ENCODE measurements around the gene HAX1.

HAX1 gene

DNA sequence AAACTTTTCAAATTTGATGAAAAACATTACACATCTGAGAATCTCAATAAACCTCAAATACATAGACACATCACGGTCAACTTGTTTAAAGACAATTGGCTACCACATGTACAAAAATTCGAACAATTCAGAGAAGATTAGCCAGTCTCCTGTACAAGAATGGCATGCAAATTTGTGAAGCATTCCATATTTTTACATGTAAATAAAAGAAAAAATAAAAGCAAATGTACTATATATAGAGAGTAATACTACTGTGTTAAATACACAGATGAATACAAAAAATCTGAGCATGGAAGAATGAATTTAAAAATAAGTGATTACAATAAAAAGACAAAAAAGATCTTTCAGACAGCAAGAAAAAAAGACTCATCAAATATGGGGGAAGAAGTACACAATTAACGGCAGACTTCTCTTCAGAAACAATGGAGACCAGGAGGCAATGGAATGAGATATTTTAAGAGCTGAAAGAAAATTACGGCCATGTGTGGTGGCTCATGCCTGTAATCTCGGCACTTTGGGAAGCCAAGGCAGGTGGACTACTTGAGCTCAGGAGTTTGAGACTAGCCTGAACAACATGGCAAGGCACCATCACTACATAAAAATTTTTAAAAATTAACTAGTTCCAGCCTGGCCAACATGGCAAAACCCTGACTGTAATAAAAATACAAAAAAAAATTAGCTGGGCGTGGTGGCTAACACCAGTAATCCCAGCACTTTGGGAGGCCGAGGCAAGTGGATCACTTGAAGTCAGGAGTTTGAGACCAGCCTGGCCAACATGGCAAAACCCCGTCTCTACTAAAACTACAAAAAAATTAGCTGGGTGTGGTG is 23.2 kb downstream of the HAX1 start (continued):
- TF ChIP-seq, protein P1, sequence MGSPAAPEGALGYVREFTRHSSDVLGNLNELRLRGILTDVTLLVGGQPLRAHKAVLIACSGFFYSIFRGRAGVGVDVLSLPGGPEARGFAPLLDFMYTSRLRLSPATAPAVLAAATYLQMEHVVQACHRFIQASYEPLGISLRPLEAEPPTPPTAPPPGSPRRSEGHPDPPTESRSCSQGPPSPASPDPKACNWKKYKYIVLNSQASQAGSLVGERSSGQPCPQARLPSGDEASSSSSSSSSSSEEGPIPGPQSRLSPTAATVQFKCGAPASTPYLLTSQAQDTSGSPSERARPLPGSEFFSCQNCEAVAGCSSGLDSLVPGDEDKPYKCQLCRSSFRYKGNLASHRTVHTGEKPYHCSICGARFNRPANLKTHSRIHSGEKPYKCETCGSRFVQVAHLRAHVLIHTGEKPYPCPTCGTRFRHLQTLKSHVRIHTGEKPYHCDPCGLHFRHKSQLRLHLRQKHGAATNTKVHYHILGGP (tag by site-specific recombination; IDR thresholded peaks at IDR 0.05), result no peak
- TF ChIP-seq, protein P2, sequence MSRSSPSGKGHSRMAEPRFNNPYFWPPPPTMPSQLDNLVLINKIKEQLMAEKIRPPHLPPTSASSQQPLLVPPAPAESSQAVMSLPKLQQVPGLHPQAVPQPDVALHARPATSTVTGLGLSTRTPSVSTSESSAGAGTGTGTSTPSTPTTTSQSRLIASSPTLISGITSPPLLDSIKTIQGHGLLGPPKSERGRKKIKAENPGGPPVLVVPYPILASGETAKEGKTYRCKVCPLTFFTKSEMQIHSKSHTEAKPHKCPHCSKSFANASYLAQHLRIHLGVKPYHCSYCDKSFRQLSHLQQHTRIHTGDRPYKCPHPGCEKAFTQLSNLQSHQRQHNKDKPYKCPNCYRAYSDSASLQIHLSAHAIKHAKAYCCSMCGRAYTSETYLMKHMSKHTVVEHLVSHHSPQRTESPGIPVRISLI (tag by site-specific recombination; IDR thresholded peaks at IDR 0.05), result peak; percentile 85
- TF ChIP-seq ZSCAN16 (tag by site-specific recombination; IDR thresholded peaks at IDR 0.05), result no peak
- peak; percentile 85 for TF ChIP-seq ZNF529 (tag by site-specific recombination; IDR thresholded peaks at IDR 0.05; ENCODE audit: insufficient replicate concordance)
- no peak for TF ChIP-seq ZBTB8A (tag by site-specific recombination; IDR thresholded peaks at IDR 0.05)
- 0 out of 2 replicates have a peak, but pooled peaks have one; percentile 69 for TF ChIP-seq ZNF324 (tag by site-specific recombination; IDR thresholded peaks at IDR 0.05)
- no peak for TF ChIP-seq ZNF560 (tag by site-specific recombination; IDR thresholded peaks at IDR 0.05; ENCODE audit: borderline replicate concordance)
- TF ChIP-seq ZNF629 (tag by site-specific recombination; IDR thresholded peaks at IDR 0.05), result 0 out of 2 replicates have a peak, but pooled peaks have one; percentile 34
- 0 out of 2 replicates have a peak, but pooled peaks have one; percentile 40 for TF ChIP-seq SP7 (tag by site-specific recombination; IDR thresholded peaks at IDR 0.05)
- 0 out of 2 replicates have a peak, but pooled peaks have one; percentile 16 for TF ChIP-seq ZNF623 (tag by site-specific recombination; IDR thresholded peaks at IDR 0.05)
- TF ChIP-seq, protein P3, sequence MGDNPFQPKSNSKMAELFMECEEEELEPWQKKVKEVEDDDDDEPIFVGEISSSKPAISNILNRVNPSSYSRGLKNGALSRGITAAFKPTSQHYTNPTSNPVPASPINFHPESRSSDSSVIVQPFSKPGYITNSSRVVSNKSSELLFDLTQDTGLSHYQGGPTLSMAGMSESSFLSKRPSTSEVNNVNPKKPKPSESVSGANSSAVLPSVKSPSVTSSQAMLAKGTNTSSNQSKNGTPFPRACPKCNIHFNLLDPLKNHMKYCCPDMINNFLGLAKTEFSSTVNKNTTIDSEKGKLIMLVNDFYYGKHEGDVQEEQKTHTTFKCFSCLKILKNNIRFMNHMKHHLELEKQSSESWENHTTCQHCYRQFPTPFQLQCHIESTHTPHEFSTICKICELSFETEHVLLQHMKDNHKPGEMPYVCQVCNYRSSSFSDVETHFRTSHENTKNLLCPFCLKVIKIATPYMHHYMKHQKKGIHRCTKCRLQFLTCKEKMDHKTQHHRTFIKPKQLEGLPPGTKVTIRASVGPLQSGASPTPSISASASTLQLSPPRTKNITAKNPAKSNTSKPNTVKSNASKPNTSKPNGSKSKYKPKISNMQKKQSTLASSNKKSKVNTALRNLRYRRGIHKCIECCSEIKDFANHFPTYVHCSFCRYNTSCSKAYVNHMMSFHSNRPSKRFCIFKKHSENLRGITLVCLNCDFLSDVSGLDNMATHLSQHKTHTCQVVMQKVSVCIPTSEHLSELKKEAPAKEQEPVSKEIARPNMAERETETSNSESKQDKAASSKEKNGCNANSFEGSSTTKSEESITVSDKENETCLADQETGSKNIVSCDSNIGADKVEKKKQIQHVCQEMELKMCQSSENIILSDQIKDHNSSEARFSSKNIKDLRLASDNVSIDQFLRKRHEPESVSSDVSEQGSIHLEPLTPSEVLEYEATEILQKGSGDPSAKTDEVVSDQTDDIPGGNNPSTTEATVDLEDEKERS (tag by site-specific recombination; IDR thresholded peaks at IDR 0.05), result peak; percentile 99
- peak; percentile 63; the same call in 1 of the 2 replicates for TF ChIP-seq ZNF248 (tag by site-specific recombination; IDR thresholded peaks at IDR 0.05)
- no peak for TF ChIP-seq ZNF707 (tag by site-specific recombination; IDR thresholded peaks at IDR 0.05)
- TF ChIP-seq ZNF664 (tag by site-specific recombination; IDR thresholded peaks at IDR 0.05), result no peak
- TF ChIP-seq, protein P4, sequence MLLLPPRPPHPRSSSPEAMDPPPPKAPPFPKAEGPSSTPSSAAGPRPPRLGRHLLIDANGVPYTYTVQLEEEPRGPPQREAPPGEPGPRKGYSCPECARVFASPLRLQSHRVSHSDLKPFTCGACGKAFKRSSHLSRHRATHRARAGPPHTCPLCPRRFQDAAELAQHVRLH (tag by site-specific recombination; IDR thresholded peaks at IDR 0.05), result 0 out of 2 replicates have a peak, but pooled peaks have one; percentile 43
- 0 out of 2 replicates have a peak, but pooled peaks have one; percentile 3 for TF ChIP-seq ZNF654 (tag by site-specific recombination; IDR thresholded peaks at IDR 0.05; ENCODE audit: low read depth)
- TF ChIP-seq GLI2 (tag by site-specific recombination; IDR thresholded peaks at IDR 0.05; ENCODE audit: borderline replicate concordance, low read depth), result no peak
- no peak for TF ChIP-seq ZIC2 (tag by site-specific recombination; IDR thresholded peaks at IDR 0.05)
- peak; percentile 33; the same call in 1 of the 2 replicates for TF ChIP-seq KLF8 (tag by site-specific recombination; IDR thresholded peaks at IDR 0.05)
- peak; percentile 60 for TF ChIP-seq ZNF510 (tag by site-specific recombination; IDR thresholded peaks at IDR 0.05; ENCODE audit: insufficient replicate concordance)
- no peak for TF ChIP-seq ZNF335 (tag by site-specific recombination; conservative IDR thresholded peaks at IDR 0.05)
- TF ChIP-seq, protein P5, sequence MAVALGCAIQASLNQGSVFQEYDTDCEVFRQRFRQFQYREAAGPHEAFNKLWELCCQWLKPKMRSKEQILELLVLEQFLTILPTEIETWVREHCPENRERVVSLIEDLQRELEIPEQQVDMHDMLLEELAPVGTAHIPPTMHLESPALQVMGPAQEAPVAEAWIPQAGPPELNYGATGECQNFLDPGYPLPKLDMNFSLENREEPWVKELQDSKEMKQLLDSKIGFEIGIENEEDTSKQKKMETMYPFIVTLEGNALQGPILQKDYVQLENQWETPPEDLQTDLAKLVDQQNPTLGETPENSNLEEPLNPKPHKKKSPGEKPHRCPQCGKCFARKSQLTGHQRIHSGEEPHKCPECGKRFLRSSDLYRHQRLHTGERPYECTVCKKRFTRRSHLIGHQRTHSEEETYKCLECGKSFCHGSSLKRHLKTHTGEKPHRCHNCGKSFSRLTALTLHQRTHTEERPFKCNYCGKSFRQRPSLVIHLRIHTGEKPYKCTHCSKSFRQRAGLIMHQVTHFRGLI (tag by site-specific recombination; IDR thresholded peaks at IDR 0.05), result no peak
- 0 out of 2 replicates have a peak, but pooled peaks have one; percentile 33 for TF ChIP-seq ZNF558 (tag by site-specific recombination; IDR thresholded peaks at IDR 0.05)
- TF ChIP-seq ZNF184 (tag by site-specific recombination; IDR thresholded peaks at IDR 0.05), result peak; percentile 95
- no peak for TF ChIP-seq ZNF561 (tag by site-specific recombination; IDR thresholded peaks at IDR 0.05; ENCODE audit: borderline replicate concordance)
- no peak for TF ChIP-seq ZNF768 (tag by site-specific recombination; IDR thresholded peaks at IDR 0.05)
- no peak for TF ChIP-seq HOXA7 (CRISPR knock-in tag; IDR thresholded peaks at IDR 0.05; ENCODE audit: borderline replicate concordance)
- TF ChIP-seq, protein P6, sequence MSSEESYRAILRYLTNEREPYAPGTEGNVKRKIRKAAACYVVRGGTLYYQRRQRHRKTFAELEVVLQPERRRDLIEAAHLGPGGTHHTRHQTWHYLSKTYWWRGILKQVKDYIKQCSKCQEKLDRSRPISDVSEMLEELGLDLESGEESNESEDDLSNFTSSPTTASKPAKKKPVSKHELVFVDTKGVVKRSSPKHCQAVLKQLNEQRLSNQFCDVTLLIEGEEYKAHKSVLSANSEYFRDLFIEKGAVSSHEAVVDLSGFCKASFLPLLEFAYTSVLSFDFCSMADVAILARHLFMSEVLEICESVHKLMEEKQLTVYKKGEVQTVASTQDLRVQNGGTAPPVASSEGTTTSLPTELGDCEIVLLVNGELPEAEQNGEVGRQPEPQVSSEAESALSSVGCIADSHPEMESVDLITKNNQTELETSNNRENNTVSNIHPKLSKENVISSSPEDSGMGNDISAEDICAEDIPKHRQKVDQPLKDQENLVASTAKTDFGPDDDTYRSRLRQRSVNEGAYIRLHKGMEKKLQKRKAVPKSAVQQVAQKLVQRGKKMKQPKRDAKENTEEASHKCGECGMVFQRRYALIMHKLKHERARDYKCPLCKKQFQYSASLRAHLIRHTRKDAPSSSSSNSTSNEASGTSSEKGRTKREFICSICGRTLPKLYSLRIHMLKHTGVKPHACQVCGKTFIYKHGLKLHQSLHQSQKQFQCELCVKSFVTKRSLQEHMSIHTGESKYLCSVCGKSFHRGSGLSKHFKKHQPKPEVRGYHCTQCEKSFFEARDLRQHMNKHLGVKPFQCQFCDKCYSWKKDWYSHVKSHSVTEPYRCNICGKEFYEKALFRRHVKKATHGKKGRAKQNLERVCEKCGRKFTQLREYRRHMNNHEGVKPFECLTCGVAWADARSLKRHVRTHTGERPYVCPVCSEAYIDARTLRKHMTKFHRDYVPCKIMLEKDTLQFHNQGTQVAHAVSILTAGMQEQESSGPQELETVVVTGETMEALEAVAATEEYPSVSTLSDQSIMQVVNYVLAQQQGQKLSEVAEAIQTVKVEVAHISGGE (tag by site-specific recombination; conservative IDR thresholded peaks at IDR 0.05; ENCODE audit: low read depth), result no peak
- TF ChIP-seq ZNF112 (tag by site-specific recombination; IDR thresholded peaks at IDR 0.05), result no peak

Measured in HEK293 (cell line).